Measurements from ENCODE around the gene KCNIP3.

Gene KCNIP3

GRCh38 chr2:95287336-95287735, 9.8 kb upstream of the KCNIP3 start:
- no peak for DNase-seq
- H4K91ac ChIP-seq (ENCODE audit: low read length), result no peak overlapping the region
- no peaks in the 10 kb centered on the region for H3K36me3 ChIP-seq (ENCODE audit: control insufficient read depth in 1 of 2, insufficient read depth in 2 of 2, low read depth in 1 of 2, low read length in 2 of 2)
- no peak overlapping the region for H2BK15ac ChIP-seq (ENCODE audit: low read depth, poor library complexity, severe bottlenecking)
- no peak overlapping the region for H3K23ac ChIP-seq (ENCODE audit: low read length in 2 of 2)
- no peak overlapping the region for H2AFZ ChIP-seq (ENCODE audit: low read depth, low read length)
- H3K9me3 ChIP-seq (ENCODE audit: control insufficient read depth, low read length), result peaks cover 11% of the 10 kb centered on the region
- no peak overlapping the region for H3K27ac ChIP-seq (ENCODE audit: low read length, poor library complexity, severe bottlenecking)
- no peak overlapping the region for H3K4ac ChIP-seq (ENCODE audit: low read depth in 1 of 2, low read length in 2 of 2)
- 79% methylated on average over 7 of the region's 8 CpGs for WGBS
- no peak overlapping the region for H3K9ac ChIP-seq (ENCODE audit: low read length)
- H3K4me1 ChIP-seq (ENCODE audit: control insufficient read depth, insufficient read depth, low read depth, low read length), result peaks cover 4% of the 10 kb centered on the region
- H3K4me3 ChIP-seq (ENCODE audit: insufficient read depth in 1 of 2, low read depth in 1 of 2, low read length in 2 of 2), result no peak overlapping the region
- H2AK5ac ChIP-seq (ENCODE audit: low read length, severe bottlenecking), result no peak overlapping the region
- H2BK12ac ChIP-seq (ENCODE audit: low read length in 2 of 2), result no peak overlapping the region
- H2BK5ac ChIP-seq (ENCODE audit: low read depth, low read length, poor library complexity, severe bottlenecking), result no peak overlapping the region
- H3K4me2 ChIP-seq (ENCODE audit: low read length, poor library complexity, severe bottlenecking), result no peak overlapping the region
- H4K8ac ChIP-seq (ENCODE audit: low read length), result no peak overlapping the region
- no peak overlapping the region for H3K18ac ChIP-seq (ENCODE audit: low read depth in 1 of 2, low read length in 2 of 2)
- peaks cover 0 to 8% of the 10 kb centered on the region in 2 experiments for H3K27me3 ChIP-seq (ENCODE audit: control insufficient read depth in 1 of 2, insufficient read depth in 1 of 2, low read length in 2 of 2)
- no peaks in the 10 kb centered on the region for H3K79me1 ChIP-seq (replicated peaks; ENCODE audit: low read length, poor library complexity, severe bottlenecking)
- H3K14ac ChIP-seq (ENCODE audit: low read length in 2 of 2), result no peak overlapping the region
- no peak overlapping the region for H2BK120ac ChIP-seq (ENCODE audit: low read depth, low read length)

- Histone ChIP-seq H2AFZ (ENCODE audit: low read depth, low read length) (no peak overlapping the region), H3K27ac (ENCODE audit: low read length, poor library complexity, severe bottlenecking) (no peak overlapping the region), H2BK15ac (ENCODE audit: low read depth, poor library complexity, severe bottlenecking) (no peak overlapping the region), H3K9me3 (ENCODE audit: control insufficient read depth, low read length) (peaks cover 11% of the 10 kb centered on the region), H3K18ac (ENCODE audit: low read depth in 1 of 2, low read length in 2 of 2) (no peak overlapping the region), H3K4me1 (ENCODE audit: control insufficient read depth, insufficient read depth, low read depth, low read length) (peaks cover 4% of the 10 kb centered on the region), H2BK120ac (ENCODE audit: low read depth, low read length) (no peak overlapping the region), H3K4me3 (ENCODE audit: insufficient read depth in 1 of 2, low read depth in 1 of 2, low read length in 2 of 2) (no peak overlapping the region), H3K9ac (ENCODE audit: low read length) (no peak overlapping the region), H3K23ac (ENCODE audit: low read length in 2 of 2) (no peak overlapping the region), H3K14ac (ENCODE audit: low read length in 2 of 2) (no peak overlapping the region), H2BK12ac (ENCODE audit: low read length in 2 of 2) (no peak overlapping the region), H4K8ac (ENCODE audit: low read length) (no peak overlapping the region), H3K4ac (ENCODE audit: low read depth in 1 of 2, low read length in 2 of 2) (no peak overlapping the region), H3K36me3 (ENCODE audit: control insufficient read depth in 1 of 2, insufficient read depth in 2 of 2, low read depth in 1 of 2, low read length in 2 of 2) (no peaks in the 10 kb centered on the region), H2BK5ac (ENCODE audit: low read depth, low read length, poor library complexity, severe bottlenecking) (no peak overlapping the region), H3K4me2 (ENCODE audit: low read length, poor library complexity, severe bottlenecking) (no peak overlapping the region), H4K91ac (ENCODE audit: low read length) (no peak overlapping the region), H3K27me3 (ENCODE audit: control insufficient read depth in 1 of 2, insufficient read depth in 1 of 2, low read length in 2 of 2) (peaks cover 0 to 8% of the 10 kb centered on the region in 2 experiments), H2AK5ac (ENCODE audit: low read length, severe bottlenecking) (no peak overlapping the region), H3K79me1 (replicated peaks; ENCODE audit: low read length, poor library complexity, severe bottlenecking) (no peaks in the 10 kb centered on the region)
- 93% methylated on average over 5 of the region's 5 CpGs for WGBS
- no peak for DNase-seq
Measured at GRCh38 chr2:95287806-95288205, 9.3 kb upstream of the KCNIP3 start.

GRCh38 chr2:95289253-95289652, 7.9 kb upstream of the KCNIP3 start:
- Histone ChIP-seq H2BK15ac (ENCODE audit: low read depth, poor library complexity, severe bottlenecking) (no peak overlapping the region), H3K27ac (ENCODE audit: low read length, poor library complexity, severe bottlenecking) (no peak overlapping the region), H3K9me3 (ENCODE audit: control insufficient read depth, low read length) (peaks cover 11% of the 10 kb centered on the region), H3K79me1 (replicated peaks; ENCODE audit: low read length, poor library complexity, severe bottlenecking) (no peaks in the 10 kb centered on the region), H2BK120ac (ENCODE audit: low read depth, low read length) (no peak overlapping the region), H3K4me3 (ENCODE audit: insufficient read depth in 1 of 2, low read depth in 1 of 2, low read length in 2 of 2) (no peak overlapping the region), H2BK12ac (ENCODE audit: low read length in 2 of 2) (no peak overlapping the region), H3K9ac (ENCODE audit: low read length) (no peak overlapping the region), H4K8ac (ENCODE audit: low read length) (no peak overlapping the region), H3K14ac (ENCODE audit: low read length in 2 of 2) (no peak overlapping the region), H3K18ac (ENCODE audit: low read depth in 1 of 2, low read length in 2 of 2) (no peak overlapping the region), H3K4me2 (ENCODE audit: low read length, poor library complexity, severe bottlenecking) (no peak overlapping the region), H3K23ac (ENCODE audit: low read length in 2 of 2) (no peak overlapping the region), H2BK5ac (ENCODE audit: low read depth, low read length, poor library complexity, severe bottlenecking) (no peak overlapping the region), H3K36me3 (ENCODE audit: control insufficient read depth in 1 of 2, insufficient read depth in 2 of 2, low read depth in 1 of 2, low read length in 2 of 2) (no peaks in the 10 kb centered on the region), H4K91ac (ENCODE audit: low read length) (no peak overlapping the region), H3K4ac (ENCODE audit: low read depth in 1 of 2, low read length in 2 of 2) (no peak overlapping the region), H3K27me3 (ENCODE audit: control insufficient read depth in 1 of 2, insufficient read depth in 1 of 2, low read length in 2 of 2) (no peaks in the 10 kb centered on the region), H2AK5ac (ENCODE audit: low read length, severe bottlenecking) (no peak overlapping the region), H3K4me1 (ENCODE audit: control insufficient read depth, insufficient read depth, low read depth, low read length) (peaks cover 4% of the 10 kb centered on the region), H2AFZ (ENCODE audit: low read depth, low read length) (no peak overlapping the region)
- WGBS, result 48% methylated on average over 7 of the region's 7 CpGs
- no peak for DNase-seq

GRCh38 chr2:95291222-95291621, 5.9 kb upstream of the KCNIP3 start:
- Histone ChIP-seq H3K9me3 (ENCODE audit: control insufficient read depth, low read length) (peaks cover 11% of the 10 kb centered on the region), H4K8ac (ENCODE audit: low read length) (no peak overlapping the region), H3K18ac (ENCODE audit: low read depth in 1 of 2, low read length in 2 of 2) (no peak overlapping the region)

More at GRCh38 chr2:95291222-95291621, 5.9 kb upstream of the KCNIP3 start:
- Histone ChIP-seq H2BK5ac (ENCODE audit: low read depth, low read length, poor library complexity, severe bottlenecking) (no peak overlapping the region), H2AK5ac (ENCODE audit: low read length, severe bottlenecking) (no peak overlapping the region), H2BK12ac (ENCODE audit: low read length in 2 of 2) (no peak overlapping the region), H3K23ac (ENCODE audit: low read length in 2 of 2) (no peak overlapping the region), H3K27ac (ENCODE audit: low read length, poor library complexity, severe bottlenecking) (no peak overlapping the region), H3K4me3 (ENCODE audit: insufficient read depth in 1 of 2, low read depth in 1 of 2, low read length in 2 of 2) (no peak overlapping the region), H2AFZ (ENCODE audit: low read depth, low read length) (no peak overlapping the region), H3K9ac (ENCODE audit: low read length) (no peak overlapping the region), H3K36me3 (ENCODE audit: control insufficient read depth in 1 of 2, insufficient read depth in 2 of 2, low read depth in 1 of 2, low read length in 2 of 2) (no peaks in the 10 kb centered on the region), H3K4me1 (ENCODE audit: control insufficient read depth, insufficient read depth, low read depth, low read length) (peaks cover 5% of the 10 kb centered on the region), H2BK120ac (ENCODE audit: low read depth, low read length) (no peak overlapping the region), H3K14ac (ENCODE audit: low read length in 2 of 2) (no peak overlapping the region), H3K79me1 (replicated peaks; ENCODE audit: low read length, poor library complexity, severe bottlenecking) (no peaks in the 10 kb centered on the region), H3K4me2 (ENCODE audit: low read length, poor library complexity, severe bottlenecking) (no peak overlapping the region), H4K91ac (ENCODE audit: low read length) (no peak overlapping the region), H2BK15ac (ENCODE audit: low read depth, poor library complexity, severe bottlenecking) (no peak overlapping the region), H3K4ac (ENCODE audit: low read depth in 1 of 2, low read length in 2 of 2) (no peak overlapping the region), H3K27me3 (ENCODE audit: control insufficient read depth in 1 of 2, insufficient read depth in 1 of 2, low read length in 2 of 2) (peaks cover 0 to 9% of the 10 kb centered on the region in 2 experiments)
- no peak for DNase-seq
